ENCODE results near the gene PDE4D. TPM values are rescaled to one million over a fixed set of nuclear protein-coding genes. Genes with fewer than 3 reads are reported as not detected.

PDE4D gene
- total and polyA plus RNA-seq, 2 of the 4 experiments (the other 2 are of a cell fraction), result 1.4 to 7.9 TPM

DNA sequence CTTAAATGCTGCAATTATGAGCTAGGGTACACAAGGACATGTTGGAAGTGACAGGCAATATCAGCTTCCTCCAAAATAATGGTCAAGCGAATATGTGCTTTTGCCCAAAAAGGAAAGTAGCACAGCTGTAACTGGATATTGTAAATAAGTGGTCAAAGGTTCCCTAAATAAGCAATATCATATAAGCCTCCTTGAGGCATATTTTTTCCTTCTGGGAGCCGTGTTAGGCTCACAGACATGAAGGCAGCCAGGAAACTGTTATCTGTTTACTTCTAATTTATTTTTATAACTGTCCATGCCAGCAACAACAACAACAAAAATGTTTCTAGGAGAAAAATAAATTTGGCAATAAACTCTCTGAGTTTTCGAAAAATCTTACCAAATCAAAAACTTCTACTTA lies 648.3 kb downstream of the PDE4D start:
- no peak for ATAC-seq (ENCODE audit: low read depth)
- TF ChIP-seq FOS (IDR thresholded peaks at IDR 0.05; ENCODE audit: low read depth, low read length) (no peak), CEBPB (IDR thresholded peaks at IDR 0.05; ENCODE audit: low read depth, low read length) (no peak), NFE2L2 (IDR thresholded peaks at IDR 0.05; ENCODE audit: low read depth, low read length) (no peak), RCOR1 (IDR thresholded peaks at IDR 0.05; ENCODE audit: insufficient replicate concordance, low read length) (no peak), RAD21 (IDR thresholded peaks at IDR 0.05; ENCODE audit: low read length) (no peak), POLR2A (IDR thresholded peaks at IDR 0.05; ENCODE audit: low read depth, low read length) (no peak), BHLHE40 (IDR thresholded peaks at IDR 0.05; ENCODE audit: low read depth, low read length) (no peak), SMC3 (IDR thresholded peaks at IDR 0.05; ENCODE audit: low read depth, low read length) (no peak), MXI1 (IDR thresholded peaks at IDR 0.05; ENCODE audit: borderline replicate concordance, low read depth, low read length) (no peak), MAFK (IDR thresholded peaks at IDR 0.05; ENCODE audit: low read depth, low read length) (no peak)
- TF ChIP-seq, protein P1, sequence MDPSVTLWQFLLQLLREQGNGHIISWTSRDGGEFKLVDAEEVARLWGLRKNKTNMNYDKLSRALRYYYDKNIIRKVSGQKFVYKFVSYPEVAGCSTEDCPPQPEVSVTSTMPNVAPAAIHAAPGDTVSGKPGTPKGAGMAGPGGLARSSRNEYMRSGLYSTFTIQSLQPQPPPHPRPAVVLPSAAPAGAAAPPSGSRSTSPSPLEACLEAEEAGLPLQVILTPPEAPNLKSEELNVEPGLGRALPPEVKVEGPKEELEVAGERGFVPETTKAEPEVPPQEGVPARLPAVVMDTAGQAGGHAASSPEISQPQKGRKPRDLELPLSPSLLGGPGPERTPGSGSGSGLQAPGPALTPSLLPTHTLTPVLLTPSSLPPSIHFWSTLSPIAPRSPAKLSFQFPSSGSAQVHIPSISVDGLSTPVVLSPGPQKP (IDR thresholded peaks at IDR 0.05; ENCODE audit: borderline replicate concordance, low read depth, low read length), result no peak
- CTCF ChIA-PET, result no interaction called here

More for the DNA sequence above, 648.3 kb downstream of the PDE4D start:
- Histone ChIP-seq H2BK20ac (ENCODE audit: low read depth, low read length) (no peak overlapping the region), H3K9ac (ENCODE audit: low read depth, low read length) (no peak overlapping the region), H3K9me1 (ENCODE audit: insufficient read depth, low read length) (no peaks in the 10 kb centered on the region), H4K20me1 (ENCODE audit: insufficient read depth, low read length) (no peaks in the 10 kb centered on the region), H3K36me3 (ENCODE audit: control insufficient read depth, insufficient read depth, low read length) (no peaks in the 10 kb centered on the region), H2BK120ac (ENCODE audit: low read depth, low read length) (no peak overlapping the region), H3K18ac (ENCODE audit: low read depth, low read length) (no peak overlapping the region), H2AK9ac (replicated peaks; ENCODE audit: low read depth, low read length, poor library complexity) (no peak overlapping the region), H4K91ac (ENCODE audit: insufficient read depth, low read depth, low read length) (no peak overlapping the region), H4K5ac (ENCODE audit: low read depth, low read length) (no peak overlapping the region), H3K27me3 (ENCODE audit: control insufficient read depth, insufficient read depth, low read length) (no peaks in the 10 kb centered on the region), H2BK5ac (ENCODE audit: low read depth, low read length, poor library complexity, severe bottlenecking) (no peak overlapping the region), H3K9me3 (ENCODE audit: control insufficient read depth, insufficient read depth, low read length) (no peaks in the 10 kb centered on the region), H3K4me1 (ENCODE audit: control insufficient read depth, insufficient read depth, low read length) (no peaks in the 10 kb centered on the region), H2AK5ac (ENCODE audit: low read depth, low read length) (no peak overlapping the region), H3K14ac (replicated peaks; ENCODE audit: low read depth, low read length) (no peak overlapping the region), H3K23ac (ENCODE audit: low read depth, low read length) (no peak overlapping the region), H3K79me1 (ENCODE audit: low read depth in 1 of 2, low read length in 2 of 2) (no peaks in the 10 kb centered on the region), H3K4me2 (ENCODE audit: low read depth, low read length) (no peak overlapping the region), H3K27ac (ENCODE audit: insufficient read depth, low read length) (no peak overlapping the region), H2AFZ (replicated peaks; ENCODE audit: low read length, poor library complexity) (no peak overlapping the region), H4K8ac (ENCODE audit: low read depth in 2 of 2, low read length in 2 of 2) (no peak overlapping the region), H2BK15ac (ENCODE audit: low read depth, low read length) (no peak overlapping the region), H3K4me3 (ENCODE audit: insufficient read depth, low read depth, low read length) (no peak overlapping the region), H3K4ac (ENCODE audit: low read depth, low read length) (no peak overlapping the region), H3K56ac (ENCODE audit: extremely low read depth, insufficient read depth, low read length) (no peak overlapping the region)
- no peak for DNase-seq
- BruUV-seq (replicated peaks), result no TSS peak
- WGBS, 2 experiments (ENCODE audit: extremely low coverage in 2 of 2, insufficient read length in 1 of 2), result no CpG with 5 or more reads among the region's 3 CpGs
- in situ Hi-C loops (cut with MboI; ENCODE audit: low sequenced_read_pairs), result no loop called here
- intact Hi-C loops (cut with micrococcal nuclease), result no loop called here
- dilution Hi-C loops (cut with HindIII; ENCODE audit: low sequenced_read_pairs, unreplicated experiment), result no loop called here
- POLR2A ChIA-PET (ENCODE audit: unreplicated experiment), result no interaction called here

All from IMR-90 (cell line).